Measurements from ENCODE around the gene CORO7.
"Not testable (repeated sequence)": the region's sequence is repeated elsewhere in the genome, so short reads cannot be mapped to it uniquely, and the experiment has no call there.

The CORO7 gene

GRCh38 chr16:4344983-4345835 is 71.2 kb downstream of the CORO7 start:
- no peak for TF ChIP-seq ZNF274 (IDR thresholded peaks at IDR 0.05; ENCODE audit: low read depth, low read length)
- no peak overlapping the region for H3K4me3 ChIP-seq (ENCODE audit: low read length)

DNA sequence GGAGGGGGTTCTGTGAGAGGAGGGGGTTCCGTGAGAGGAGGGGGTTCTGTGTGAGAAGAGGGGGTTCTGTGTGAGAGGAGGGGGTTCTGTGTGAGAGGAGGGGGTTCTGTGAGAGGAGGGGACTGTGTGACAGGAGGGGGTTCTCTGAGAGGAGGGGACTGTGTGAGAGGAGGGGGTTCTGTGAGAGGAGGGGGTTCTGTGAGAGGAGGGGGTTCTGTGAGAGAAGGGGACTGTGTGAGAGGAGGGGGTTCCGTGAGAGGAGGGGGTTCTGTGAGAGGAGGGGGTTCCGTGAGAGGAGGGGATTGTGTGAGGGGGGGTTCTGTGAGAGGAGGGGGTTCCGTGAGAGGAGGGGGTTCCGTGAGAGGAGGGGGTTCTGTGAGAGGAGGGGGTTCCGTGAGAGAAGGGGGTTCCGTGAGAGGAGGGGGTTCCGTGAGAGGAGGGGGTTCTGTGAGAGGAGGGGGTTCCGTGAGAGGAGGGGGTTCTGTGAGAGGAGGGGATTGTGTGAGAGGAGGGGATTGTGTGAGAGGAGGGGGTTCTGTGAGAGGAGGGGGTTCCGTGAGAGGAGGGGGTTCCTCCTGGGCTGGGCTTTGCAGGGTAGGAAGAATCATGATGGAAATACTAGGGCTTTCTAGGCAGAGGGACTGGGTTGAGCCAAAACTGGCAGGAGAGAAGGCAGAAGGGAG is 72.0 kb downstream of the CORO7 start:
- H3K4me3 ChIP-seq (ENCODE audit: low read length) = not testable (repeated sequence)

DNA sequence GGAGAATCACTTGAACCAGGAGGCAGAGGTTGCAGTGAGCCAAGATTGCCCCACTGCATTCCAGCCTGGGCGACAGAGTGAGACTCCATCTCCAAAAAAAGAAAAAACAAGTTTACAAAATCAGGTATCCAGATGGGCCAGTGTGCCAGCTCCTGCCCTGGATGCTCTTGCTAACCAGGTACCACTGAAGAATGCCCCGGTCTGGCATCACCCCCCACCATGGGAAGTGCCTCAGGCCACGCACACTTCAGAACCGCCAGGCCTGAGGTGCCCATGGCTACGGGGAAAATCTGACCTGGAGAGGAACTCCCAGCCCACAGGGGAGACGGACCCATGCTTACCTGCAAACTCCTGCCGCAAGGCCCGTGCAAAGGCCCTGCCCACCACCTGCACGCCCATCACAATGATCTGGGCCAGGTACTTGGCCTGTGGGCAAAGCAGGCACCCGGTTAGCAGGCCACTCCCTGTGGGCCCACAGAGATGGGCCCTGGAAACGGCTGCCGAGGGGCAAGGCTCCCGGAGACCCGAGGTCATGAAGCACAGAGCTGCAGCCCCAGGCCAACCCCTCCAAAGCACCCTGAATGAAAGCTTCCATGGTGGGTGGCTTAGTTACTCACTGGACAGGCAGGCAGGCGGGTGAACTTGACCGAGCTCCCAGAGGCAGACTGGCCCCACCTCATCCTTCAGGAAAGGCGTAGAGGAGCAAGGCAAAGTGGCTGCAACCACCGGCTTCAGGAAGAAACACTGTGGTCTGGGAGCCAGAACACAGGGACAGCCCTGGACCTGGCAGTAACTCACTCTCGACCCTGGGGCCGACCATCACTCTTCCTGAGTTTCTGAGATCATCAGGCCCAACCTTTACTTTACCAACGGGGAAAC is 73.3 kb downstream of the CORO7 start:
- no peak overlapping the region for H3K4me3 ChIP-seq (ENCODE audit: low read length)
- TF ChIP-seq ZNF274 (IDR thresholded peaks at IDR 0.05; ENCODE audit: low read depth, low read length) = no peak

DNA sequence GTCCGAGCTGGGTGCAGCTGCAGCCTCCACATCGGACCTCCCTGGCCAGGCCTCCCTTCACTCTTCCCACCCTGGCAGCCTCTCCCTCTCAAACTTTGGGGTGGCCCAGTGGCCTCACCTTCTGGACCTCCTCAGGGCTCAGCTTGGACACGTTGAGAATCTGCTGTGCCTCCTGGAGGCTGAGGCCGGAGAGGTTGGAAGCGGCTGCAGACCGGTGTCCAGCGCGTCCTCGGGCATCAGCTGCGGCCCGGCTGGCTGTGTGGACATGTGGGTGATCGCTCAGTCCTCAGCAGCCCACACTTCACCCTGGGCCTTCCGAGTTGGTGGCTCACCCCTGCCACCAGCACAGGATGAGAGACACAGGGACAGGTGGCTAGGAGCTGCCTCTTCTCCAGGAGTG is 75.1 kb downstream of the CORO7 start:
- H3K4me3 ChIP-seq (ENCODE audit: low read length) = no peak overlapping the region
- no peak for TF ChIP-seq ZNF274 (IDR thresholded peaks at IDR 0.05; ENCODE audit: low read depth, low read length)

GRCh38 chr16:4340443-4340842 is 76.0 kb downstream of the CORO7 start:
- TF ChIP-seq ZNF274 (IDR thresholded peaks at IDR 0.05; ENCODE audit: low read depth, low read length) = no peak

DNA sequence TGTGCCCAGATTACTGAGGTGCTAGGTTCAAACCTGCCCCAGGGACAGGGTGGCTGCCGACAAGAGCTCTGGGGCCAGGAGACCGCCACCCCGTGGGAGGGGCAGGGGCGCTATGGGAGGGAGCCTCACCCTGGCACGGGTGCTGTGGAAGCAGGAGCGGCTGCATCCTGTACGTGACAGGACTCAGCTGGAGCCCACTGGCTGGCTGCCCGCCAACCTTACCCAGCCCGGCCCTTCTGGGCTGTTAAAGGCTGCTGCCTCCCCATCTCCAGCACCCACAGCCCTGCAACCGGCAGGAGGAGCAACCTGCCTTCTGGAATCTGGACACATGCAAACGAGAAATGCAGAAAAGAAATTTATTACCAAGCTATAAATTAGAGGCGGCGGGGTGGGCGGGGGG is 76.5 kb downstream of the CORO7 start:
- no peak for TF ChIP-seq ZNF274 (IDR thresholded peaks at IDR 0.05; ENCODE audit: low read depth, low read length)
- no peak overlapping the region for H3K4me3 ChIP-seq (ENCODE audit: low read length)

More at GRCh38 chr16:4340443-4340842, 76.0 kb downstream of the CORO7 start:
- H3K4me3 ChIP-seq (ENCODE audit: low read length) = no peak overlapping the region

DNA sequence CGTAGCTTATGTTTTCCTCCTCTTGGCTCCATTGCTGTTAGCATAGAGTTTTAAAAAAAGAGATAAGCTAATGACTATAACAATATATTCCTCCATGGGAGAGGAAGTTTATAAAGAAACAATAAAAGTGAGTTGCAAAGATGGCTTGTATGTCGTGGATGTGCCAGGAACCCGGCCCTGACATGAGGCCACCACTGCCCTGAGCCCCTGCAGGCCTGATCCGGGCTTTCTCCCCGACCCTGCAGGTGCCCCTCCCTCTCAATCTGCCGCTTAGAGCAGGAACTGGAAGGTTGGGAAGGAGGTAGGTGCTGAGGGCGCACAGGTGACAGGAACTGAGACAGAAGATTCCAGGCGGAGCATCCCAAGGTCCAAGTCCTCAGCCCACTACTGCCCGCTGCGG is 76.9 kb downstream of the CORO7 start:
- no peak for TF ChIP-seq ZNF274 (IDR thresholded peaks at IDR 0.05; ENCODE audit: low read depth, low read length)
- no peak overlapping the region for H3K4me3 ChIP-seq (ENCODE audit: low read length)

DNA sequence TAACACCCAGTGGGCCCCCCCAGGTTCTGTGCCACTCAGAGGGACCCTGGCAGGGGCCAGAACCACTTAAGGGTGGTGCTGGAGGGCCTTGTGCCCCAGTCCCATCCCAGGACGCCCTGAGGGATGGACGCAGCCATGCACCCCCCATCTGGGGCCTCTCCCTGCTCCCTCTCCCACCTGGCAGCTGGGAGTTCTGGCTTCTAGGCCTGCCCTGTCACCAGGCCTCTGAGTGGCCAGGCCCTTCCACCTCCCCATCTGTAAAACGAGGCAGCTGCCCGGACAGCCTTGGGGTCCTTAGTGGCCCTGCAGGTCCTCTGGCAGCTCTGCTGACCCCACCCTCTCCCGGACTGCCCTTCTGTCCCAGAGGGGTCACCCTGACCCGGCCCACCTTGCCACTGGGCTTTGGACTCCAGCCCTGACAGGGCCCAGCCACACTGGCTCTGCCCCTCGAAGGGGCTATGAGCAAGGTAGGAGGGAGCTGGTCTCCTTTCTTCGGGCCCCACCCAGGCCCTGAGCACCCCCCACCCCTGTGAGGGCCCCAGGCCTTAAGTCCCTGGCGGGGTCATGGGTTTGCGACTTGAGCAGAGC is 77.6 kb downstream of the CORO7 start:
- H3K4me3 ChIP-seq (ENCODE audit: low read length) = no peak overlapping the region
- no peak for TF ChIP-seq ZNF274 (IDR thresholded peaks at IDR 0.05; ENCODE audit: low read depth, low read length)

DNA sequence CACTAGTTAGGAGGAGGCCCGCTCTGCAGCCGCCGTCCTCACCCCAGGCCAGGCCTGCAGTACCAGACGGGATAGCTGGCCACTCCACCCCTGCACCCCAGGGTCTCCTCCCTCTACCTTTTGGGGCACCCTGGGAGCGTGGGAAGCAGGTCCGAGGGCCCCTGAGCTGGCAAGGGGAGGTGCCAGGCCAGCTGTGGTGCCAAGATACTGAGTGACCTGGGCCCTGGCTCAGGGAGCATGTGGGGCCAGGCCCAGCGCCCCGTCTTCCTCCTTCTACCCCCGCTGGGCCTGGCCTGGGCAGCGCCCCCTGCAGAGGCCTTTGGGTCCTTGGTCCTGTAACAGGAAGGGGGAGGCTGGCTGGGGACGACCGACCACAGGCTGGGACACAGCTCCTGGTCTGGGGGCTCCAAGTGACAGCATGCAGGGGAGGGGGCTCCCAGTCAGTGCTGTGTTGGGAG is 78.2 kb downstream of the CORO7 start:
- TF ChIP-seq ZNF274 (IDR thresholded peaks at IDR 0.05; ENCODE audit: low read depth, low read length) = no peak
- H3K4me3 ChIP-seq (ENCODE audit: low read length) = no peak overlapping the region

GRCh38 chr16:4337540-4338088 is 78.8 kb downstream of the CORO7 start:
- H3K4me3 ChIP-seq (ENCODE audit: low read length) = no peak overlapping the region
- TF ChIP-seq ZNF274 (IDR thresholded peaks at IDR 0.05; ENCODE audit: low read depth, low read length) = no peak

DNA sequence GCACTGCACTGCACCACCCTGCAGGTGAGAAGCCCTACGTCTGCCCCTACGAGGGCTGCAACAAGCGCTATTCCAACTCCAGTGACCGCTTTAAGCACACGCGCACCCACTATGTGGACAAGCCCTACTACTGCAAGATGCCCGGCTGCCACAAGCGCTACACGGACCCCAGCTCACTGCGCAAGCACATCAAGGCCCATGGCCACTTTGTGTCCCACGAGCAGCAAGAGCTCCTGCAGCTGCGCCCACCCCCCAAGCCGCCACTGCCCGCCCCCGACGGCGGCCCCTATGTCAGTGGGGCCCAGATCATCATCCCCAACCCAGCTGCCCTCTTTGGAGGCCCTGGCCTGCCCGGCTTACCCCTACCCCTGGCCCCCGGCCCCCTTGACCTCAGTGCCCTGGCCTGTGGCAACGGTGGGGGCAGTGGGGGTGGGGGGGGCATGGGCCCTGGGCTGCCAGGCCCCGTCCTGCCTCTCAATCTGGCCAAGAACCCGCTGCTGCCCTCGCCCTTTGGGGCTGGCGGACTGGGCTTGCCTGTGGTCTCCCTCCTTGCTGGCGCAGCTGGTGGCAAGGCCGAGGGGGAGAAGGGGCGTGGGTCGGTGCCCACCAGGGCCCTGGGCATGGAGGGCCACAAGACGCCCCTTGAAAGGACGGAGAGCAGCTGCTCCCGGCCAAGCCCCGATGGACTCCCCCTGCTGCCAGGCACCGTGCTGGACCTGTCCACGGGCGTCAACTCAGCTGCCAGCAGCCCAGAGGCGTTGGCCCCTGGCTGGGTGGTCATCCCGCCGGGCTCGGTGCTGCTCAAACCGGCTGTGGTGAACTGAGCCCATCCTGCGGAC is 79.5 kb downstream of the CORO7 start:
- no peak for TF ChIP-seq ZNF274 (IDR thresholded peaks at IDR 0.05; ENCODE audit: low read depth, low read length)

GRCh38 chr16:4334724-4335495 is 81.5 kb downstream of the CORO7 start:
- TF ChIP-seq ZNF274 (IDR thresholded peaks at IDR 0.05; ENCODE audit: low read depth, low read length) = no peak
- no peak overlapping the region for H3K4me3 ChIP-seq (ENCODE audit: low read length)

More for the DNA sequence above, 79.5 kb downstream of the CORO7 start:
- no peak overlapping the region for H3K4me3 ChIP-seq (ENCODE audit: low read length)

- not testable (repeated sequence) for H3K4me3 ChIP-seq (ENCODE audit: low read length)
These were observed 82.7 kb downstream of the CORO7 start for GRCh38 chr16:4333714-4334113.
